HG02970 (cell line): Measurements from ENCODE around the gene LBX1.

ENCODE experiments used
- ATAC-seq: cut with Tn5 transposase; IDR thresholded peaks from one replicate; pipeline ENCODE4 v1.9.1; 2021; ENCODE audit warnings: mild to moderate bottlenecking, moderate library complexity, moderate number of reproducible peaks; ENCODE audit not compliant: unreplicated experiment, low FRiP score

The LBX1 gene

DNA sequence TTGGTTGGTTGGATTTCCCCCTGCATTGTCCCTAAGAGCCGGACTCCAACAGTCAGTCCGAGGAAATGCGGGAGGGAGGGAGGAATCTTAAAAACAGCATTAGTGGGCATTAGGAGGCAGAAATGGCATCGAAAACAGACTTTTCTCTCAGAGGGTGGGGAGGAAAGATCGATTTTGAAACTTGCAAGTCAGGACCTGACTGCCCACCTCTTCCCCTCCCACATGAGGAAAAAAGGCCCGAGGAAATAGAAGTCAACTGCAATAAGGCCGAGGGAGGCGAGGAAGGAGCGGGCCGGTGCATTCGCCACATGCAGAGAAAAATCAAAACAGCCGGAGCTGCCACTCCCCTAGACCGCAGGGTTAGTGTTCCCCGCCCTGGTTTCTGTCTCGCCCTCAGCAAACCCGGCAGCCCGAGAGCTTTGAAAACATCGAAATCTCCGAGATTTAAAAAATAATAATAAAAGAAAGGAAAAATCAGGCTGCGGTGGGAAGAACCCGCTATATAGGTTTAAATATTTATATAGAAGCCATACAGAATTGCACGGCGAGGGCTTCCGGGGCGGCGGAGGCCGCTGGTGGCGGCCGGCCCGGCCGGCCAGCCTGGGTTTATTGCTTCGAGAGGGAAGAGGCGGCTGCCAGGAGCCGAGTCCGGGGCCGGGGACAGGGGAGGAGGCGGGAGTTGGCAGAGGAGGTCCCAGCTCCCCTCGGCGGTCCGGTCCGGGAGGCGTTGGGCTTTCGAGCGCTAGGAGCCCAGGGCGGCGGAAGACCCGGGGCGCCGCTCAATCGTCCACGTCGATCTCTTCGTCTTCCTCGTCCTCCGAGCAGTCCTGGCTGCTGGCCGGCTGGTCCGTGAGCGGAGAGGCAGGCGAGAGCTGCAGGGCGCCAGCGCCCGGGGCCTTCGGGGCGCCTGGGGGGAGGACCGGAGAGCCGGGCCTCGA, 2.5 kb downstream of the LBX1 start:
- ATAC-seq: no peak

DNA sequence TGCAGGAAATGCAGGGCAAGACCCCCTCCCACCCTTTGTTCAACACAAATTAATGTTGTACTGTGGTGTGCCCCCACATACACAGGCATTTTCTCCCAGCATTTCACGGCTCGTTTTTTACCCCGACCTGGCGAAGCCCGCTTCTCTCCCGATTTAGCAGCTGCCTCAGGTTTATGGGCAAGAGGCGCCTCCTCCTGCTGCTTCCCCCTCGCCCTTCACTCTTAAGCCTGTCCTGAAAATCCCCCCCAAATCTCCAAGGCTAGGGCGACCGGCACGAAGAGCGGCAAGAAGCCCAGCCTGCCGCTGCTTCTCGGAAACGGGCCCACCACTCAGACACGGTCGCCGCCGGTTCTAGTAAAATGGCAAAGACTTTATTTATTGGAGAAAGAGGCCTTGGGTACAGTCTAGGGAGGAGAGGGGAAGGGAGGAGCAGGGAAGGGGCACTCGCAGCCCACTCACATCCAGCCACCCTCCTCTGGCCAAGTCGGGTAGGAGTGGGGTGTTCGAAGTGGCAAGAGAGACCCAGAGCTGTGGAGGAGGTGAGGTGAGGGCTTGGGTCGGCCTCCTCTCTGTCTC, 3.3 kb downstream of the LBX1 start:
- no peak for ATAC-seq

DNA sequence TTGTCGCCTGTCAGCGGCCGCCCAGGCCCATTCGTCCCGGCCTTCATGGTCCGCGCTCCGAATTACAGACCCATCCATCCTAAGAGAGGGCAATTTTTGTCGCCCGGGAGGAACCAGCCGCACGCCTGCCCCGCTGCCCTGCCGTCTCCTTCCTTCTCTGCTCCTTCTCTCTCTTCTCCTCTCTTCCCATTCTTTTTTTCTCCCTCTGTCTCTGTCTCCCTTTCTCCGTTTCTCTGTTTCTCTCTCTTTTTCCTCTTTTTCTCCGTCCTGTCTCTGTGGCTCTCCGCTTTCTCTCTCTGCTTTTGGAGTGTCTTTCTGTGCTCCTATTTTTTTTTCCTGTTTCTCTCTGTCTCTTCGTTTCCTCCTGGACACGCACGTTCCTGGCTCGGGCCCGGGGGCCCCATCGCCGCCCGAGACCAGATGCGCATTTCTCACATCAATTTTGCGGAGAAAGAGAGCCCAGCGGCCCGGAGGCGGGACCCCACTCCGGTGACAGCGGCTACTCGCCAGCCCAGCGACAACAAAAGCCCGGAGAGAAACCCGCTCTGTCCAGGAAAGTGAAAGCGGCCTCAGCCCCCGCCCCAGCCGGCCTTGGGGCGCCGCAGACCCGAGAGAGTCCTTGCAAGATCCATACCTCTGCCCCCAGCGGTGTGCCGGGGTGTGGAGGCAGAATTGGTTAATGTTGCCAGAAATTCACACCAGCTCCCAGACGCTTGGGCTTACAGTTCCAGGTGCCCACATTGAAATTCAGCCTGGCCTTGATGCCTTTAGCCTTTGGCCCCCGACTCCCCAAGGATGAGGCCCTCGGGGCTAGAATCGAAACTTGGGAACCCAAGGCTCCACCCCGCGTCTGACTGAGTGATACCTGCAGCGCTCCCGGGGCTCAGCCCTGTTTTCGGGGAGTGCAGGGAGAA, 4.1 kb downstream of the LBX1 start:
- no peak for ATAC-seq

DNA sequence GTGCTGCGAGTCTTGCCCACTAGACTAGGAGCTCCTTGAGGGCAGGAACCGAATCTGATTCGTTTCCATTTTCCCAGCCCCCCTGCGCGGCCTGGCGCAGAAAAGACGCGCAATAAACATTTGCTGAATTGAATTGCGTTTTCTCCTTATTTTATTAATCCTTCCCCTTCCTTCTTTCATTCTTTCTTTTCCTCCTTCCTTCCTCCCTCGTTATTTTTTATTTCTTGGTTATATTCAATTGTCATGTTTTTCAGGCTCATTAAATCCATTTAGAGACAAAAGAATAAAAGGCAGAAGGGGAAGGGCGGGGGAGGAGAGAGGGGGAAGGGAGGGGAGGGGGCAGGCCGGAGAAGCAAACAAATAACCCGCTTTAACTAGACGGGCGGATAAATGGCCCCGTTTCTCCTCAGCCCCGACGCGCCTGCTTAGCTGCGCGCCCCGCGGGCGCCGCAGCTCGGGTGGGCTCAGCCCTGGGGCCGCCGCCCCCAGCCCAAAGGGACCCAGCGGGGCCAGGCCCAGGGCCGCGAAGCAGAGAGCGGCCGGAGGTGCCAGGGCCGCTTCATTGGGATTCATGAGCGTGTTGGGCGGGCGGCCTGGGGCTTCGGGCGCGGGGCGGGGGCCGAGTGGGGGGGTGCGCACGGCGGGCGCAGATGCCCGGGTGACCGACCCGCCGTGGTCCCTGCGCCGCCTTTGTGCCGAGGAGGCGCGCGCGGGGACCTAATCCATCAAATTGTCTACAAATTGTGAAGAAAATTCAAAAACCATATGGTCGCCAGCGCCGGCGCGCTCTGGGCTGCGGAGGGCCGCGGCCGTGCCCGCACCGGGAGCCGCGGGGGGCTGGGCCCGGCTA, 5.0 kb downstream of the LBX1 start:
- ATAC-seq: no peak

DNA sequence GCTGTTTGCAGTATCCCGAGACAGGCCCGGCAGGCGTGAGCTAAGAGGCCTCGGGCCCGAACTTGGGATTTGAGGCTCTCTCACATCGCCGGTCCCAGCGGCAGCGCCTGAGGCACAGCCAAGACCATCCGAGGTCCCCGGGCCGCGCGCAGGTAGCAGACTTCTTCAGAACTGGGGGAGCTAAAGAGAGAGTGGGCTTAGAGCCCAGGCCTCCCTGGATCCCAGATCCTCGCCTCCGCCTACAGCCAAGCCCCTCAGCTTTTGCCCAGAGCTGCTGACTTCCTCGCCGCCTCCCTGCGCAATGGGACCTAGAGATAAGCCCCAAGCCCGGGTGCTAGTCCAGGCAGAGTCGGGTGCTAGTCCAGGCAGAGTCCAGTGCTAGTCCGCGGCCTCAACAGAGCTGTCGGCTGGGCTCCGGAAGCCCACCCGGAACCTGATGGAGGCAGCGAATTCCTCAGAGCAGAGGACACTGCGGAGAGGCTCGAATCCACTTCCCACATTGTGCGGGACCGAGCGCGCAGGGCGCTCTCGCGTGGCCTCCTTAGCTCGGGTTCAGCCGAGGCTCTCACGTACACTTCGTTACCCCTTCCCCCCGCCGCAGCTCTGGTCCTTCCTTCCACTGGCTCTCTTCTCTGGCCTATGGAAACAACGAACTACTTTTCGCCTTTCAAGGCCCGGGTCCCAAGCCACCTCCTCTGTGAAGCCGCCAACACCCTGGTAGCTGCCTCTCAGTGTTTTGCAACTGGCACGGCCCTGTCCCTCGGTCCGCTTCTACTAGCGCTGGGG, 5.8 kb downstream of the LBX1 start:
- ATAC-seq: no peak

DNA sequence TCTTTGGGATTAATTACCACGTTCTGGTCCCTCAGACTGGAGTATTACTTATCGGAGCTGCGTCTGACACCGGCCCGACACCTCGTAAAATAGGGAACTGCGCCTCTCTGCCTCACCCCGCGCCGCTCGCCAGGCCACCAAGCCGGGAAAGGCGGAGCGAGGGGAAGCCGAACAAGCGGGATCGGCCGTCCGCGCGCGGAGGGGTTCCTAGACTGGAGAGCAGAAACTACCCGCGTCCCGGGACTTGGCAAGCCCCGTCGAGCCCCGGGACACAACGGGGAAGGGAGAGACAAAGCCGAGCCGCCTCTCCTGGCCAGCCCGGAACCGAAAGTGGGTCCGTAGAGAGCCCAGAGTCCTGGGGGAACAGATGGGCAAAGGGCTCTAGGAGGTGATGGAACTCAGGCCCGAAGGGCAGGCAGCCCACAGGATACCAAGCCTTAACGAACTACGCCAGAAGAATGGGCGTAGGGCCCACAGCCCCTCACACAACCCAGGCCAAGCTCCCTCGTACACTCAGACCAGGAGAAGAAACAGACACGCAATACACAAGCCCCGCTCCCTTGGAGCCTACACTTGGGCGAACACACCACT, 6.5 kb downstream of the LBX1 start:
- no peak for ATAC-seq

DNA sequence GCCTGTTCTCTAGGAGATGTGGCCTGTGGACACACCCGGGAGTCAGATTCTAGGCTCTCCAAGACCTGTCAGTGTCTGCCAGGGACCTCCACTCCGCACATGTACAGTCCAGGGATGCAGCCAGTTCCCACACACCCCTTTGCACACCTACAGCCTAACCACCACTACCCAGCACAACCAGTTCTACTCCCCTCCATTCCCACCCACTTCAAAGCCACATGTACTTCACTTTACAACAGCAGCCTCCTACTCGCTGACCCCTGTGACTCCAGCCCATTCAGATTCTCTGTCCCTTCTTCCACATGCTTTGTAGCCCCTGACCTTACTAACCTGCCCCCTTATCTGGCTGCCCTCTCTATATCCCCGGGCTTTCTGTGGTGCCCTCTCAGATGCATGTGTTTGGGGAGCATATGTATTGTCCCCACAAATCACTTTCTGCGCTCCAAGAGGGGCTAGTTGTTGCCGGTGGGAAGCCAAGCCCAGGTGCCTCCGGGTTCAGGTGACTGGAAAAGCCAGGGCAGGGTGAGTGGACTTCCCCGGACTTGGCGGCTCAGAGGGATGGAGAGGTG, 7.2 kb downstream of the LBX1 start:
- no peak for ATAC-seq

DNA sequence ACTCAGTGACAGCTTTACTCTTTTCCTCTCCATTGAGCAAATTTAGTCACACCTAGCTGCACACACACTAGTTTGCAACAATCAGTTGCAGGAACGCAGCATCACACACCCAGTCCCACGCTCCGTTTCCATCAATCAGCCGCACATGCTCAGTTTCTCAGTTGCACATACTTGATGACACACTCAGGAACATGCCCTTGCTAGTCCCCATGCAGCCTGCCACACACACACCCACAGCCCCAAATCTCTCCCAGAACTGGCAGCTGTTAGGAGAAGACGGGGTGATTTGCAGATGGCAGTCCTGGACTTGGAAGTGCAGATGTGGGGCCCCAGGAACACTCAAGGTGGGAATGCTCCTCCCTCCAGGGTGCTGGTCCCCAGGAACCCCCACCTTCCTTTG, 7.7 kb downstream of the LBX1 start:
- no peak for ATAC-seq

DNA sequence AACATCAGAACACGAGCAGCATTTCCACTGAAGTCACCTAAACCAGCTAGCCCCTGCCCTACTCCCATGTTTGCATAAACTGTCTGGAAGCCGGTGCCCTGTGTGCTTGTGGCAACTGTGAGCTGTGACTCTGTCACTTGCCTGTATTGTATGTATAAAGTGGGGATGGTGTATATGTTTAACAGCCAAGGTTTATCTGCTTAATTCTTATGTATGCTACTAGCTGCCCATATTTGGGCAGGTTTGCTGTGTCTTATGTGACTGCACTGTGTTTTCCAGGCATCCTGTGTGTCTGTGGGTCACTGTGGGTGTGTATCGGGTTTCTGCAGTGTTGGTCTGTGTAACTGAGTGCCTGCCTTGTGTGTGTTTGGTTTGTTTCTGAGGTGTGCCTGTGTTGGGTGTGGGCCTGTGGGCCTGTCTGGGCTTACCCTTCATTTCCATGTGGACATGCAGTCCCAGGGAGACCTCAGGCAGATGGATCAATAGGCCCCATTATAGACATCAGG, 9.3 kb downstream of the LBX1 start:
- no peak for ATAC-seq

DNA sequence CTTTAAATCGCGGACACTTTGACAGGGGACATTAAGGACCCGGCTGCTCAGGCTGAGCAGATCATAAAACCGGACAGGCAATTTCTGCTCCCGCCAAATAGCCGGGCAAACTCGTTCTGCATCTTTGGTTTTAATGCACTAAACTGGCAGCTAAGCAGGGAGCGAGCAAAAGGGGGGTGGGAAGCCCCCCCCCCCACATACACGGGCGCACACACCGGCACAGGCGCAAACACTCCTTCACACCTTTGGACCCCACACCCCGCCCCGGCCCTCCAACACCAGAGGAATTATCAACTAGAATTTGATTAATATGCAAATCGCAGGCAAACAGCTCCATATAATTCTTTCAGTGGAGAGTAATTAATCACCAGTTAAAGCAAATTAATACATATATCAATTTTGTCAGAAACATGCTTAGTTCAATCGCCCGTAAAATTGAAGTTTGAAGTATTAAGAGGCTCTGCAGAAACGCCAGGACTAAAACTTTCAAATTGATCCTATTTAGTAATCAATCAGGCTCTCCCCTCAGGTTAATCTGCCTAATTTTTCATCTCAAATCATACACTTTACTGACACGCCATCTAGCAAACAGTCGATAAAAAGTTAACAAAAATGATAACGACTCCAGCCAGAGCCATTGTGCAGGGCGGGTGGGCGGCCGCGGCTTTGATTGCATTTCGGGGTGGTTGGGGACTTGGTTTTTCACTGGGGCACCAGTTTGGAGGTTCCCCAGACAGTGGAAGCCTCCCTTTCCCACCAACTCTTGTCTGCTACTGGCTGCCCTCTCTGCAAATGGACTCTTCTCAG, 9.9 kb downstream of the LBX1 start:
- no peak for ATAC-seq

DNA sequence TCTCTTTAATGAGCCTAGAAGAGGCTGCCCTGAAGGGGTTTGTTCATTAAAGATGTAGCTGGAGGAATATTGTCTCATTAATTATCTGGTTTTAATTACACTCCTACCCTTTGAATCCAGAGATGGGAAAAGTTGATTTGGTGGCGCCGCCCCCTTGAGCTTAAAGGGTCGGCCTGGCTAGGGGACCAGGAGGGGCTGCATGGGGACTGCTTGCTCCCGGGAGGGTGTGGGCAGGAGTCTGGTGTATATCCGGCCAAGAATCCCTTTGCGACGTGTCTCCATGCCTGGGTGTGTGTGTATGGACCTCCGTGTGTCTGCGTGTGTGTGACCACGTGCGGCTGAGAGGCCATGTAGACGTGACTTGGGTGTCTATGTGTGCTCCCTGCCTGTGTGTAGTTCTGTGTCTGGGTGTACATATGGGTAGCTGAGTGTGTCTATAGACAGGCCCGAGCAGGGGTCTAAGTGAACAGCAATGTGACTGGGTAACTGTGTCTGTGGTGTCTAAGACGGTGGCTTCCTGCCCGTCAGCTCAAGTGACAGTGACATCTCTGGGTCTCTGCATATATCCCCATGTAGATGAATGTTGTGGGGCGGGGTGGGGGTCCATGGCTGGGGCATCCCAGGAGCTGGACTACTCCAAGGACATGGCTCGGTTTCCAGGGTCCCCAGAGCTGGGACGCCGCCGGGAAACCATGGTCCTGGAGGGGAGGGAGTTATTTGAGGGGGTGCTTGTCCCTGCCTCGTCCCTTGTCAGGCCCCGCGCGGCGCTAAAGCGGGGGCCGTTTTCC, 10.7 kb downstream of the LBX1 start:
- ATAC-seq: no peak

DNA sequence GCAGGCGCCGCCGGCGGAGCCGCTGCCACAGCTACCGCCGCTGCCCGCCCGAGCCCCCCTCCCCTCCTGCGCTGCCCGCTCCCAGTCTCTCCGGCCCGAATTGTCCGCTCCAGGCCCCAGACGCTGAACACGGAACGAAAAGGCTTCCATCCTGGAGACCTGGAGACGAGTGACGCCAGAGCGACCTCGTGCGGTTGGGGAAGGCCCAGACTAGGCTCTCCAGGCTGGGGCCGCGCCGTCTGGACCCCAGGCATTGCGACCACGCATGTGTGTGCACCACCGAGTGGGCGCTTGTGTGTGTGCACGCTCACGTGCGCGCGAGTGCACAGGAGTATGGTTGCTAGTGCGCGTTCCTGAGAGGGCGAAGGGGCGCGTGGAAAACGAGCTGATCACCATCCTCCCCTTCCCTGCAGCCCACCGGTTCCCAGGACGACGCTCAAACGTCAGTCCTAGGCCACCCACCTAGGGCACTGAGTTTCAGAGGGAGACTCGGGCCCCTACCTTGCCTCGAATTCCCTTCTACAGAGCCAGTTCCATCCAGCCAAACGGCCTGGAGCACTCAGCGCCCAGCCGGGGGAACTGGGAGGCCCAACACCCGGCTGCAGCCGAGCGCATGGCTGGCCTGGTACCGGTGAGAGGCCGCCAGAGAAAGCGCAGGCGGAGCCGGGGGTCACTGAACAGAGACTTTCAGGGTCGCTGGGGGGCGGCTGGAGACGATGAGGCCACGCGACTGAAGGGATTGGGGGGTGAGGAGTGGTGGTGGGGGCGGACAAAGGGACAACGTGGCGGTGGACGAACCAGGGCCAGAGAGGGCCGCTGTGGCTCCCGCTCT, 11.6 kb downstream of the LBX1 start:
- no peak for ATAC-seq

DNA sequence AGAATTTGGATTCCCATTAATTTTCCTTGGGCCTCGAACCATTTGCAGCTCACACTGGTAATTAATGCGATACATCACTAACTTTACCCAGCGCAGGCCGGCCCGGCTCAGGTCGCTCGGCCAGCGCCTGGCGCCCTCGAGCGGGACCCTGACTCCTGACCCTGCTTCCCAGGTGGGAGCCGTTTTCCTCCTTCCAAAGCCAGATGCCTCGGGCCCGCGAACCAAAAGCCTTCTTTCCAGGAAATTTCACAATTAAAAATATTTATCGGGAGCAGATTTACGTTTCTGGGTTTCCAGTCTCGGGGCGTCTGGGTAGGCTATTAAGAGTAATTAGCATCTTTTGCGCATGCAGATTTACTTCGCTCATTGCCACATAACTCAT, 12.2 kb downstream of the LBX1 start:
- no peak for ATAC-seq

DNA sequence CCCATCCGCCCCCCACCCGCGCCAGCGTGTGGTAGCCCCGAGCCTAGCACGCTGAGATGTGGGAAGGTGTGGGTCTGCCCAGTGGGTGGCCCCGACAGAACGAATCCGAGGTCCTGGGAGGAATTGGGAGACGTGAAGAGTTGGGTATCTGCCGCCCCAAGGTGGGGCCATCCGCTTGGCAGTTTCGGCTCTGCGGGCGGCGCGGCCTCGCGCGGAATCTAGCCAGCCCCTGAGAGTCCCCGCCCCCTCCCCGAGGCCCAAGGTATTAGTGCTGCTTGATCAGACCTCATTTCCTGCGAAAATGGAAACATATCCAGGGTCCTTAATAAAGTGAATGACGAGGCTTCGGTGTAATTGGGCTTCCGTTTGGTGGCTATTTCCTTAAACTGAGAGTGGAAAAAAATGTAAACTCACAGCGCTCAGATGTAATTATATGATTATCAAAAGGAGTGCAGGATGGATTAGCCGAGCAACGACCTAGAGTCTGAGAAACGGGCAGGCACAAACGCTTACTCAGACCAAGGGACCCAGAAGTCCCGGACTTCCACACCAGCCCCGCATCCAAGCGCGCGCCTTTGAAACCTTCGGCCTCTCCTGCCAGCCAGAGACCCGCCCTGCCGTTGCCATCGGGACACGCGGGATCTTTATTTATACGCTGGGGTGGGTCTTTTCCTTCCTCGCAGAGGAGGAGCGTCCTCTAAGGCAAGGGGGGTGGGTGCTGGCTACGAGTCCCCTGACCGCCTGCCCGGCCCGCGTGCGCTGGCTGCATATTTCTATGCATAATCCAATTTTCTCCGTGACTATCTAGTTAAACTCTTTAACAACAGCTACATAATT, 12.8 kb downstream of the LBX1 start:
- no peak for ATAC-seq
